ENCODE data around the gene TRAPPC10.

The TRAPPC10 gene

GRCh38 chr21:44005071-44005470 lies 7.0 kb upstream of the TRAPPC10 start:
- no peak for DNase-seq (ENCODE audit: low spot score)

- no peak for DNase-seq (ENCODE audit: low spot score)
These were observed 6.5 kb upstream of the TRAPPC10 start for GRCh38 chr21:44005593-44005992.

- DNase-seq (ENCODE audit: low spot score) = no peak
These were observed 6.0 kb upstream of the TRAPPC10 start for GRCh38 chr21:44006017-44006619.

GRCh38 chr21:44006656-44007055 lies 5.5 kb upstream of the TRAPPC10 start:
- DNase-seq (ENCODE audit: low spot score) = no peak

- no peak for DNase-seq (ENCODE audit: low spot score)
These were observed 1.7 kb upstream of the TRAPPC10 start for GRCh38 chr21:44010429-44010828.

GRCh38 chr21:44011123-44011522 lies 986 bp upstream of the TRAPPC10 start:
- no peak for DNase-seq (ENCODE audit: low spot score)

- DNase-seq (ENCODE audit: low spot score) = peak; percentile 79
These were observed 618 bp downstream of the TRAPPC10 start for GRCh38 chr21:44012474-44013379.

GRCh38 chr21:44013380-44014088 lies 1.4 kb downstream of the TRAPPC10 start:
- DNase-seq (ENCODE audit: low spot score) = peak; percentile 44

GRCh38 chr21:44017601-44018000 lies 5.5 kb downstream of the TRAPPC10 start:
- no peak for DNase-seq (ENCODE audit: low spot score)

GRCh38 chr21:44018127-44018526 lies 6.0 kb downstream of the TRAPPC10 start:
- DNase-seq (ENCODE audit: low spot score) = no peak

- no peak for DNase-seq (ENCODE audit: low spot score)
These were observed 6.9 kb downstream of the TRAPPC10 start for GRCh38 chr21:44018813-44019567.

- DNase-seq (ENCODE audit: low spot score) = no peak
These were observed 7.5 kb downstream of the TRAPPC10 start for GRCh38 chr21:44019568-44019958.

GRCh38 chr21:44020551-44020950 lies 8.4 kb downstream of the TRAPPC10 start:
- DNase-seq (ENCODE audit: low spot score) = no peak

GRCh38 chr21:44021064-44021463 lies 9.0 kb downstream of the TRAPPC10 start:
- no peak for DNase-seq (ENCODE audit: low spot score)

GRCh38 chr21:44024257-44024656 lies 12.1 kb downstream of the TRAPPC10 start:
- DNase-seq (ENCODE audit: low spot score) = no peak

GRCh38 chr21:44024887-44025353 lies 12.8 kb downstream of the TRAPPC10 start:
- no peak for DNase-seq (ENCODE audit: low spot score)

GRCh38 chr21:44027607-44028286 lies 15.6 kb downstream of the TRAPPC10 start:
- DNase-seq (ENCODE audit: low spot score) = no peak

GRCh38 chr21:44028287-44028659 lies 16.2 kb downstream of the TRAPPC10 start:
- no peak for DNase-seq (ENCODE audit: low spot score)

GRCh38 chr21:44029460-44030087 lies 17.5 kb downstream of the TRAPPC10 start:
- no peak for DNase-seq (ENCODE audit: low spot score)

GRCh38 chr21:44035244-44035643 lies 23.1 kb downstream of the TRAPPC10 start:
- no peak for DNase-seq (ENCODE audit: low spot score)

- DNase-seq (ENCODE audit: low spot score) = no peak
These were observed 26.0 kb downstream of the TRAPPC10 start for GRCh38 chr21:44038063-44038462.
